DOHH2 (cell line): ENCODE data around the gene SLC5A11.

ENCODE experiments used
- EZH2phosphoT487 ChIP-seq: fragments of 200-600 bp; sonication (generic); IDR thresholded peaks from 2 replicates; pipeline ENCODE4 v1.6.1; 2017; ENCODE audit warnings: borderline replicate concordance, mild to moderate bottlenecking, antibody characterized with exemption, low read length, moderate library complexity, mixed read lengths
- TF ChIP-seq, protein P1 (sequence below): fragments of 200-600 bp; sonication (generic); IDR thresholded peaks from one replicate; pipeline ENCODE4 v1.5.1; 2014; ENCODE audit warnings: antibody characterized with exemption, mild to moderate bottlenecking, low read depth, low read length; ENCODE audit not compliant: poor library complexity, severe bottlenecking

DNA sequence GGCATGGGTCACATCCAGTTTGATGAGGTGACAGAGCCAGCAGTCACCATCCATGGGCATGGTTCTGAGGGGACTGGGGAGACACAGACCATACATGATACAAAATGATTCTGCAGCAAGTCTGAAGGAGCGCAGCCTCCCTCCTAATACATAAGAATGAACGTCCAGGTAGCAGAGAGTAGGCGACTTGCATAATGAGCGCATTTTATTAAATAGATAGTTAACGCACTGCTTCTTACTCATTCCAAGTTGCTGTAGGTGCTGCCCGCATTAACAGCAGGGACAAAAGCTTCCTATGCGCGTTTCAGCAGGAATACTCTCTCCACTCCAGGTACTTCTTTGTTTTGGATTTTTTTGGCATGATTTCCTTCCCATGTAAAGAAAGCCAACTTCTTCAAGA lies 73.8 kb downstream of the SLC5A11 start:
- TF ChIP-seq, protein P1, sequence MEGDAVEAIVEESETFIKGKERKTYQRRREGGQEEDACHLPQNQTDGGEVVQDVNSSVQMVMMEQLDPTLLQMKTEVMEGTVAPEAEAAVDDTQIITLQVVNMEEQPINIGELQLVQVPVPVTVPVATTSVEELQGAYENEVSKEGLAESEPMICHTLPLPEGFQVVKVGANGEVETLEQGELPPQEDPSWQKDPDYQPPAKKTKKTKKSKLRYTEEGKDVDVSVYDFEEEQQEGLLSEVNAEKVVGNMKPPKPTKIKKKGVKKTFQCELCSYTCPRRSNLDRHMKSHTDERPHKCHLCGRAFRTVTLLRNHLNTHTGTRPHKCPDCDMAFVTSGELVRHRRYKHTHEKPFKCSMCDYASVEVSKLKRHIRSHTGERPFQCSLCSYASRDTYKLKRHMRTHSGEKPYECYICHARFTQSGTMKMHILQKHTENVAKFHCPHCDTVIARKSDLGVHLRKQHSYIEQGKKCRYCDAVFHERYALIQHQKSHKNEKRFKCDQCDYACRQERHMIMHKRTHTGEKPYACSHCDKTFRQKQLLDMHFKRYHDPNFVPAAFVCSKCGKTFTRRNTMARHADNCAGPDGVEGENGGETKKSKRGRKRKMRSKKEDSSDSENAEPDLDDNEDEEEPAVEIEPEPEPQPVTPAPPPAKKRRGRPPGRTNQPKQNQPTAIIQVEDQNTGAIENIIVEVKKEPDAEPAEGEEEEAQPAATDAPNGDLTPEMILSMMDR = no peak
- TF ChIP-seq EZH2phosphoT487 = no peak
